Stromal cell of bone marrow (primary cell): ENCODE measurements around the gene CDC42EP5.

ENCODE experiments used
- DNase-seq: peaks from one replicate; pipeline ENCODE4 v3.0.0-alpha.2; 2012; ENCODE audit warnings: low read depth

Gene CDC42EP5

GRCh38 chr19:54462047-54462654 lies 10.9 kb downstream of the CDC42EP5 start:
- no peak for DNase-seq

- no peak for DNase-seq
These were observed 11.5 kb downstream of the CDC42EP5 start for GRCh38 chr19:54461613-54462012.

GRCh38 chr19:54461210-54461609 lies 11.9 kb downstream of the CDC42EP5 start:
- no peak for DNase-seq

GRCh38 chr19:54460230-54461005 lies 12.7 kb downstream of the CDC42EP5 start:
- no peak for DNase-seq

- no peak for DNase-seq
These were observed 13.5 kb downstream of the CDC42EP5 start for GRCh38 chr19:54459282-54460229.

- DNase-seq, result no peak
These were observed 14.3 kb downstream of the CDC42EP5 start for GRCh38 chr19:54458648-54459281.

- no peak for DNase-seq
These were observed 15.1 kb downstream of the CDC42EP5 start for GRCh38 chr19:54457773-54458647.

GRCh38 chr19:54456423-54457373 lies 16.4 kb downstream of the CDC42EP5 start:
- DNase-seq, result no peak

- DNase-seq, result no peak
These were observed 17.2 kb downstream of the CDC42EP5 start for GRCh38 chr19:54455786-54456422.

- DNase-seq, result no peak
These were observed 18.1 kb downstream of the CDC42EP5 start for GRCh38 chr19:54454781-54455675.

GRCh38 chr19:54453921-54454780 lies 18.9 kb downstream of the CDC42EP5 start:
- DNase-seq, result no peak

GRCh38 chr19:54452626-54453025 lies 20.5 kb downstream of the CDC42EP5 start:
- no peak for DNase-seq

- no peak for DNase-seq
These were observed 21.1 kb downstream of the CDC42EP5 start for GRCh38 chr19:54451997-54452396.

- no peak for DNase-seq
These were observed 21.7 kb downstream of the CDC42EP5 start for GRCh38 chr19:54451331-54451871.

GRCh38 chr19:54449701-54450069 lies 23.4 kb downstream of the CDC42EP5 start:
- no peak for DNase-seq

GRCh38 chr19:54448774-54449700 lies 24.1 kb downstream of the CDC42EP5 start, which contains the start of gene LENG8:
TSS of gene LENG8 (plus strand) at chr19:54449199. CDS start at chr19:54451345, 2,146 bp downstream.
- peak; percentile 94 for DNase-seq
